Activated CD8-positive, alpha-beta memory T cell treated with anti-CD3 and anti-CD28 coated beads, Interleukin-2, amount 50 U/mL, for 4 hours (primary cell): Measurements from ENCODE around the gene SEPHS2.
A peak's percentile ranks its signal among the peaks of the same experiment; 100 is the strongest.
"Not testable (repeated sequence)": the region's sequence is repeated elsewhere in the genome, so short reads cannot be mapped to it uniquely, and the experiment has no call there.

Experiments
- DNase-seq: peaks from one replicate; pipeline ENCODE4 v3.0.0-alpha.2; 2020

SEPHS2 gene

GRCh38 chr16:30445408-30446202, at the start of gene SEPHS2:
Gene SEPHS2, minus strand, starts transcription at chr16:30445874. Its CDS starts 147 bp downstream, at chr16:30445727.
- peak; percentile 95 for DNase-seq

GRCh38 chr16:30494709-30495108, 49.0 kb upstream of the SEPHS2 start:
- no peak for DNase-seq

GRCh38 chr16:30493941-30494488, 48.3 kb upstream of the SEPHS2 start:
- DNase-seq, result no peak

- peak; percentile 25 for DNase-seq
Measured at GRCh38 chr16:30491744-30492308, 46.2 kb upstream of the SEPHS2 start.

- no peak for DNase-seq
Measured at GRCh38 chr16:30491229-30491628, 45.6 kb upstream of the SEPHS2 start.

GRCh38 chr16:30490210-30490609, 44.5 kb upstream of the SEPHS2 start:
- DNase-seq, result no peak

GRCh38 chr16:30488764-30489605, 43.3 kb upstream of the SEPHS2 start:
- no peak for DNase-seq

- DNase-seq, result no peak
Measured at GRCh38 chr16:30485818-30486436, 40.3 kb upstream of the SEPHS2 start.

- DNase-seq, result no peak
Measured at GRCh38 chr16:30484887-30485286, 39.2 kb upstream of the SEPHS2 start.

GRCh38 chr16:30482366-30482765, 36.7 kb upstream of the SEPHS2 start:
- DNase-seq, result no peak

- no peak for DNase-seq
Measured at GRCh38 chr16:30481381-30481780, 35.7 kb upstream of the SEPHS2 start.

GRCh38 chr16:30478766-30479478, 33.2 kb upstream of the SEPHS2 start:
- no peak for DNase-seq

GRCh38 chr16:30477773-30478172, 32.1 kb upstream of the SEPHS2 start:
- not testable (repeated sequence) for DNase-seq

GRCh38 chr16:30476991-30477390, 31.3 kb upstream of the SEPHS2 start:
- DNase-seq, result no peak

- DNase-seq, result no peak
Measured at GRCh38 chr16:30474684-30475083, 29.0 kb upstream of the SEPHS2 start.

- no peak for DNase-seq
Measured at GRCh38 chr16:30474074-30474452, 28.4 kb upstream of the SEPHS2 start.

- DNase-seq, result peak; percentile 63
Measured at GRCh38 chr16:30473231-30474073, 27.8 kb upstream of the SEPHS2 start.

- peak; percentile 78 for DNase-seq
Measured at GRCh38 chr16:30472328-30472942, 26.8 kb upstream of the SEPHS2 start, which contains the start of gene ITGAL. Gene ITGAL, plus strand, starts transcription at chr16:30472742. Its CDS starts 96 bp downstream, at chr16:30472838.

- DNase-seq, result no peak
Measured at GRCh38 chr16:30470632-30470995, 24.9 kb upstream of the SEPHS2 start.

GRCh38 chr16:30470170-30470512, 24.5 kb upstream of the SEPHS2 start:
- no peak for DNase-seq

GRCh38 chr16:30464078-30464477, 18.4 kb upstream of the SEPHS2 start:
- no peak for DNase-seq
